ENCODE measurements around the gene NAALADL1.

The NAALADL1 gene

DNA sequence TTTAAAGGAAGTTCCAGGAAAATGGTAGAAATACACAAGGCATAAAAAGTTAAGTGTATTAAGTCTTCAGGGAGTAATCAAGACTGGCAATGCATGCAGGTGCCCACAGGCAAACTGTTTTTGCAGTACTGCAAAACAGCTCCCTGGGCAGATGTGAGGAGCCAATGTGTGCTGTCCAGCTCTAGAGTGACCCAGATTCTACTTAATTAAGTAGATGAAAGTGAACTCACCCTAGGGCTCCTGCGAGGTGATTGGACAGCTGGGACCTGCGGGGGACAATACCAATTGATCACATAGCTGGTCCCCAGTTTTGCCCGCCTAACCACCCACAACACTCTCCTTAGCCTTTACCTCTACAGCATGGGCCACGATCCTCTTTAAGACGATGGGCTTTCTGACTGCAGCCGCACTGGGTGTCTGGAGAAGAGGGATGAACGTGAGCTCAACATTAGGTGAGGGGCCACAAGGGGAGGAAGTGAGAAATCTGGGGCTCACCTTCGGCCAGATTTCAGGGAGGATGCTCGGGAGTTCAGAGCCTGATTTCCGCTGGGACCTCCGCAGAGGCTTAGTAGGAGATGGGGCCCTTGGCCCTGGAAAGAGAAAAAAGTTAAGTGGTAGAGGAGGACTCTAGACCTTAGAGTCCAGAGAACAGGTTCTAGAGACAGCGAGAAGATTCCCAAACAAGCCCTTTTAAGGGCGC is 24.9 kb upstream of the NAALADL1 start:
- H3K4me3 ChIP-seq (ENCODE audit: low read length): peak overlapping the region; percentile 97
- TF ChIP-seq, protein P1, sequence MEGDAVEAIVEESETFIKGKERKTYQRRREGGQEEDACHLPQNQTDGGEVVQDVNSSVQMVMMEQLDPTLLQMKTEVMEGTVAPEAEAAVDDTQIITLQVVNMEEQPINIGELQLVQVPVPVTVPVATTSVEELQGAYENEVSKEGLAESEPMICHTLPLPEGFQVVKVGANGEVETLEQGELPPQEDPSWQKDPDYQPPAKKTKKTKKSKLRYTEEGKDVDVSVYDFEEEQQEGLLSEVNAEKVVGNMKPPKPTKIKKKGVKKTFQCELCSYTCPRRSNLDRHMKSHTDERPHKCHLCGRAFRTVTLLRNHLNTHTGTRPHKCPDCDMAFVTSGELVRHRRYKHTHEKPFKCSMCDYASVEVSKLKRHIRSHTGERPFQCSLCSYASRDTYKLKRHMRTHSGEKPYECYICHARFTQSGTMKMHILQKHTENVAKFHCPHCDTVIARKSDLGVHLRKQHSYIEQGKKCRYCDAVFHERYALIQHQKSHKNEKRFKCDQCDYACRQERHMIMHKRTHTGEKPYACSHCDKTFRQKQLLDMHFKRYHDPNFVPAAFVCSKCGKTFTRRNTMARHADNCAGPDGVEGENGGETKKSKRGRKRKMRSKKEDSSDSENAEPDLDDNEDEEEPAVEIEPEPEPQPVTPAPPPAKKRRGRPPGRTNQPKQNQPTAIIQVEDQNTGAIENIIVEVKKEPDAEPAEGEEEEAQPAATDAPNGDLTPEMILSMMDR (conservative IDR thresholded peaks at IDR 0.05; ENCODE audit: low read length): no peak
- DNase-seq (ENCODE audit: low read depth): no peak

DNA sequence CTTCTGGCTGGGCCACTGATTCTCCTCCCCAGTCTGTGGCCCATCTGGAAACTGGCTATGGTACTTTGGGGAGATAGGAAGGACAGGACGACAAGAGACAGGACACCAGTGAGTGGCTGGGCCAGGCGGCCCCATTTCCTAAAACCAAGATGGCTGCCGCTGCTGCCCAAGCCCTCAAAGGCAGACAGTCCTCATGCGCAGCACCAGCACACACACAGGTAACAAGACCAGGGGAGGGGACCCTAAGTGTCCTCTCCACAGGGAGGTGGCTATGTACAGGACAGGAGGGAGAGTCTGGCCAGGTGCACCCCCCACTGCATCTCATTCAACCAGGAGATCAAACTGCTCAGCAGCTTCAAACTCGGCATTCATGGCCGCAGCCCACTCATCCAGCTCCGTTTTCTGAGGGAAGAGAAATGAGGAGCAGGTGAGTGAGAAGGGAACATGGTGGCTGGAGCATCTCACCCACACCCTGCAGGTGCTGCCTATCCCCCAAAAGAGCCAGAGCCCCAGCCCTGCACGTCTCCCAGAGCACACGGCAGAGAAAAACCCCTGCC is 20.5 kb upstream of the NAALADL1 start:
- TF ChIP-seq, protein P1 (conservative IDR thresholded peaks at IDR 0.05; ENCODE audit: low read length): no peak
- H3K4me3 ChIP-seq (ENCODE audit: low read length): no peak overlapping the region
- DNase-seq (ENCODE audit: low read depth): no peak

- no peak overlapping the region for H3K4me3 ChIP-seq (ENCODE audit: low read length)
- TF ChIP-seq, protein P1 (conservative IDR thresholded peaks at IDR 0.05; ENCODE audit: low read length): peak; percentile 56
- DNase-seq (ENCODE audit: low read depth): peak; percentile 28
Observed at GRCh38 chr11:65078151-65078550, 19.8 kb upstream of the NAALADL1 start.

DNA sequence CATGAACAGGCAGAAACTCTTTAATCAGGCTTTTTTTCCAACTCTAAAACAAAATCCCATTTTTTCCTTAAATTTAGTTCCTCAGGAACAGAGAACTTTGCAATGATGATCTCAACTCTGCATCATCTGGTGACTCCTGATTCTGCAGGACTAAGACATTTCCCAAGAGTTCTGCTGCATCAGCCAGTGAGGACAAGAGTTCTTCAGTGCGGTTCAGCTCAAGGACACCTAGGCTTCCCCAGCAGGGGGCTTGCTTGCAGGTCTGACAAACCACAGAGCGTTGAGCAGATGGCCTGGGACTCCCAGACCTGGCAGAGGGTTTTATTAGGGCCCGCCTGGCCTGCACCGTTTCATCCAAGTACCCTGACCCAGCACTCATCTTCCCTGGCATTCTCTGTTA is 19.1 kb upstream of the NAALADL1 start:
- TF ChIP-seq, protein P1 (conservative IDR thresholded peaks at IDR 0.05; ENCODE audit: low read length): no peak
- H3K4me3 ChIP-seq (ENCODE audit: low read length): no peak overlapping the region
- no peak for DNase-seq (ENCODE audit: low read depth)

DNA sequence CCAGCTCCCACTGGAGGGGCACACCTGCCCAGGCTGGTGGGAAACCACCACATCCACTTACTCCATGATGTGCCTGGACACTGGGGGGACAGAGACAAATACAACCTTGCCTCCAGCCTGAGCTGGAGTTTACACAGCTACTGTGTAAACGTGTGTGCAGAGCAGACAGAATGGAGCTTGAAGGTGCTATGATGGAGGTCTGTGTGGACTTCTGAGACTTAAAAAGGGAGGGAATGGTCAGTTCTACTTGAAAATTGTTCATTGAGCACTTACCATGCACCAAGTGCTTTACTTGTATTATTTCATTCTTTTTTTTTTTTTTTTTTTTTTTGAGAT is 14.2 kb upstream of the NAALADL1 start:
- no peak for DNase-seq (ENCODE audit: low read depth)
- TF ChIP-seq, protein P1 (conservative IDR thresholded peaks at IDR 0.05; ENCODE audit: low read length): no peak
- no peak overlapping the region for H3K4me3 ChIP-seq (ENCODE audit: low read length)

DNA sequence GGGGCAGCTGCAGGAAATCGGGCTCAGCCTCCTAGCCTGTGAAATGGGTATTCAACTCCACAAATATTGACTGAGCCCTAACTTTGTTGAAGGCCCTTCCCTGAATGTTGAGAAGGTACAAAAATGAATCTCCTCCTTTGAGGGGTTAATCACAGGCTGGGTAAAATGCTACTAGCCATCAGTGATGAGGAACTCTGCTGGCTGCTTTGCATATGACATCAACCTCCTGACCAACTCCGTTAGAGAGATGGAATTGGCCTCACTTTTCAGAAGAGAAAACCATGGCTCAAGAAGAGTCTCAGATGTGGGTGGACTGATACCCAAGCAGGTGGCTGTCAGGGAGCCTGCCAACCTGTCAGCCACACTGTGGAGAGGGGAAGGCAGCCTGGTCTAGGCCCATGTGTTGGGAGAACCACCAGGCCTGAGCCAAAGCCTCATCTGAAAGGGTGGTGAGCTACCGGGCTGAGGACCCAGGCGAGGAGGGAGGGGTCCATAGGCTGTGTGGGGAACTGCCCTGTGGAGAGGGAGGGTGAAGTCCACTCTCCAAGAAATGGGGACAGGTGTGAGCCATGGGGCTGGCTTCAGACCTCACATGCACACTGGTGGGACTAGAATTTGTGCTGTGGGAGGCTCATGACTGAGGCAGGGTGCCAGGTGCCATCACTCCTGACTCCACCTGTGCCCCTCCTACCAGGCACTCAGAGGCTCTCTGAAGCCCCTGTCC is 13.7 kb upstream of the NAALADL1 start:
- H3K4me3 ChIP-seq (ENCODE audit: low read length): no peak overlapping the region
- TF ChIP-seq, protein P1 (conservative IDR thresholded peaks at IDR 0.05; ENCODE audit: low read length): no peak
- DNase-seq (ENCODE audit: low read depth): no peak

DNA sequence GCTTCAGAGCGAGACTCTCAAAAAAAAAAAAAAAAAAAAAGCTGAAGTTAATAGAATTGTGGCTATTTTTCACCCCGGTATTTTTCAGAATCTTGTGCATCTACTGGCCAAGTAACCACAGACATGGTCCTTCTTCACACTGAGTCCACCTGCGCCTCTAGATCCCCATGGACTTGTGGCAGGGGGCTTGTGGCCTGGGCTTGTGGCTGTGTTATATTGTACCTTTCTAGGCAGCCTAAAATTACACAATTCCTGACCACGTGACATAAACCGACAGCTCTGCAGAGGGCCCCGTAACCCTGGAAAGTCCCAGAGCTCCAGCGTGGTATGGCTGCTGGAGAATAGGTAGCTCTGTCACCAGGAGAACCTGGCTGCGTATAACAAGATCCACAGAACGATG is 10.9 kb upstream of the NAALADL1 start:
- H3K4me3 ChIP-seq (ENCODE audit: low read length): no peak overlapping the region
- DNase-seq (ENCODE audit: low read depth): no peak
- TF ChIP-seq, protein P1 (conservative IDR thresholded peaks at IDR 0.05; ENCODE audit: low read length): no peak
